Testis (tissue), 3 donors: ENCODE results near the gene FBXO38. TPM values are rescaled to one million over a fixed set of nuclear protein-coding genes. Genes with fewer than 3 reads are reported as not detected.
A peak's percentile ranks its signal among the peaks of the same experiment; 100 is the strongest.

Experiments used
- DNase-seq: peaks from one replicate; pipeline ENCODE4 v3.0.0-alpha.2; 2019
- H3K27ac ChIP-seq, 2 donors: fragments of 200-600 bp; sonication (generic); one replicate each; pipeline ENCODE4 v1.5.1; 2019
- H3K27me3 ChIP-seq: fragments of 200-600 bp; sonication (generic); one replicate; pipeline ENCODE4 v1.5.1; 2019
- H3K36me3 ChIP-seq: fragments of 200-600 bp; sonication (generic); one replicate; pipeline ENCODE4 v1.5.1; 2017; ENCODE audit warnings: low read depth; ENCODE audit errors: missing control alignments
- H3K4me1 ChIP-seq: fragments of 200-600 bp; sonication (generic); one replicate; pipeline ENCODE4 v1.5.1; 2019
- H3K4me3 ChIP-seq, 2 donors: fragments of 200-600 bp; sonication (generic); one replicate each; pipeline ENCODE4 v1.5.1; 2017 to 2019
- H3K9me3 ChIP-seq: fragments of 200-600 bp; sonication (generic); one replicate; pipeline ENCODE4 v1.5.1; 2017
- POLR2A ChIP-seq: fragments of 450-650 bp; IDR thresholded peaks from one replicate; pipeline ENCODE4 v1.6.1; 2017; ENCODE audit warnings: antibody characterized with exemption, mild to moderate bottlenecking, moderate library complexity
- WGBS, 2 donors: methylation state at CpG; one replicate each; pipeline ENCODE4 v1.1.5; 2018; 5-methylcytosine and 5-hydroxymethylcytosine counted together
- intact Hi-C: fragments of 100-400 bp; cut with DNase I; formaldehyde crosslinking; loops from one replicate; pipeline ENCODE4 v1.15.1; 2023; ENCODE audit warnings: low total_unique reads
- polyA plus RNA-seq: library from polyadenylated mRNA; stranded (reverse); fragments of 350-450 nt; fragmentation: Illumina TruSeq; extraction: RNeasy Lipid Tissue Mini Kit (QIAGEN cat#74804); gene quantifications from one replicate; pipeline ENCODE4 v1.2.3, GENCODE V29; 2014; ENCODE audit warnings: low read depth, low replicate concordance; ENCODE audit not compliant: insufficient read depth
- small RNA-seq, 2 donors: library from RNA; depleted of rRNA; stranded (forward); fragments of <200 nt; gene quantifications; one replicate each; pipeline ENCODE3, GENCODE V24; 2016
- total RNA-seq, 2 donors: library from RNA; depleted of rRNA; stranded (reverse); fragments of >200 nt; gene quantifications; one replicate each; pipeline ENCODE4 v1.2.3, GENCODE V29; 2016
- TF ChIP-seq, protein P1 (sequence below), 3 experiments: fragments of 450-650 bp in 2 of 3; fragments of 200-600 bp in 1 of 3; sonication (generic) in 1 of 3; IDR thresholded peaks; one replicate each; pipeline ENCODE4 v1.5.1; 2016 to 2019; ENCODE audit warnings: antibody characterized with exemption in 3 of 3, mild to moderate bottlenecking in 2 of 3, moderate library complexity in 1 of 3

Gene FBXO38
- total and polyA plus RNA-seq, 3 donors from 2014 or later, result 41.0 to 62.4 (median 57.8) TPM

DNA sequence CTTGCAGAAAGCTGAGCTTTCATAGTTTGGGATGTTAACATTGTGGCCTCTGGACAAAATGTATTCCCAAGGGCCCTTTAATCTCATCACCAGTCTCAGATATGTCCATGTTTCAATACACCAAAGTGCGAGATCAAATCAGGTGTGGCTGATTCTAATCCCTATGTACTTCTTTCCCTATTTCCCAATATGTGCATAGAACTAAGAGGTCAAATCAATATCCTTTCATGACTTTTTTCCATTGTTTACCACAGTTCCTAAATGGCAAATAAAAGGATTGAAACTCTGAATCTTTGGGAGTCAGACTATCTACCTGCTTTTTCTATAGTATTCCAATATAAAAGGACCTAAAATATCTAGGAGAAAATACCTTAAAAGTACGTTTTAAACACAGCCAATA, 105.0 kb downstream of the FBXO38 start:
- intact Hi-C loops, result no loop called here

DNA sequence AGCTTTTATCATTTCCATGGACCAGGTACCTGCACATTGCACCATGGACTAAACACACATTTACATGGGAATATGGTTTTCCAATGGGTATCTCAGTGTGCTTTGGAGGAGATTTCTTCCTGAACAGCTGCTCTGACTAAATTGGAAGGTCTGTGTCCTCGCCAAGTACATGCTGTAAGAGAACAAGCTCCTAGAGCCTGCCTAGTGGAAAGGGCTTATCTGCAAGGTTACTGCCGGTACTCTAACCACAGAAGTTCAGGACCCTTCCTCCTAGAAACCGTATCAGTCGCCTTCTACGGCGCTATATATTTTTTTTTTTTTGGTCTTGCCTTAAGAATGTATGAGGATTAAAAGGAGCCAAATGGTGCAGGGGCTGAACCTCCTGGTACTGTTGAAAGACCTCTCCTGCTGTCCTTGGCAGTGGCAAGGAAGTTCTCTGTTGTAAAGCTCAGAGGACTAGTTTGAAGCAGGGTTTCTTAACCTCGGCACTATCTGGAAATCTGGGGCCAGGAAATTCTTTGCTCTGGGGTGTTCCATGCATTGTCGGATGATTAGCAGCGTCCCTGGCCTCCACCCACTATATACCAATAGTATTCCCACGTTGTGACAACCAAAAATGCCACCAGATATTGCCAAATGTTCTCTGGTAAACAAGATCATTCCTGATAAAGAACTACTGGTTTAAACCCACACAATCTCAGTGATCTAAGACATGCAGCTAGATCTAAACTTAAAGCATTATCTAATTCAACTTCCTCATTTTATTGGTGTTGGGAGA, 107.4 kb downstream of the FBXO38 start:
- Histone ChIP-seq H3K9me3 (no peaks in the 10 kb centered on the region), H3K27ac (no peak overlapping the region), H3K36me3 (no peaks in the 10 kb centered on the region), H3K4me3 (no peak overlapping the region), H3K4me1 (peaks cover 3% of the 10 kb centered on the region), H3K27me3 (no peaks in the 10 kb centered on the region)
- WGBS, 2 donors, result 26 to 39% methylated on average over 10 of the region's 10 CpGs
- TF ChIP-seq POLR2A, result no peak
- TF ChIP-seq, protein P1, sequence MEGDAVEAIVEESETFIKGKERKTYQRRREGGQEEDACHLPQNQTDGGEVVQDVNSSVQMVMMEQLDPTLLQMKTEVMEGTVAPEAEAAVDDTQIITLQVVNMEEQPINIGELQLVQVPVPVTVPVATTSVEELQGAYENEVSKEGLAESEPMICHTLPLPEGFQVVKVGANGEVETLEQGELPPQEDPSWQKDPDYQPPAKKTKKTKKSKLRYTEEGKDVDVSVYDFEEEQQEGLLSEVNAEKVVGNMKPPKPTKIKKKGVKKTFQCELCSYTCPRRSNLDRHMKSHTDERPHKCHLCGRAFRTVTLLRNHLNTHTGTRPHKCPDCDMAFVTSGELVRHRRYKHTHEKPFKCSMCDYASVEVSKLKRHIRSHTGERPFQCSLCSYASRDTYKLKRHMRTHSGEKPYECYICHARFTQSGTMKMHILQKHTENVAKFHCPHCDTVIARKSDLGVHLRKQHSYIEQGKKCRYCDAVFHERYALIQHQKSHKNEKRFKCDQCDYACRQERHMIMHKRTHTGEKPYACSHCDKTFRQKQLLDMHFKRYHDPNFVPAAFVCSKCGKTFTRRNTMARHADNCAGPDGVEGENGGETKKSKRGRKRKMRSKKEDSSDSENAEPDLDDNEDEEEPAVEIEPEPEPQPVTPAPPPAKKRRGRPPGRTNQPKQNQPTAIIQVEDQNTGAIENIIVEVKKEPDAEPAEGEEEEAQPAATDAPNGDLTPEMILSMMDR (IDR thresholded peaks at IDR 0.05), result no peak
- intact Hi-C loops, result no loop called here
- DNase-seq, result peak; percentile 33

More for the DNA sequence above, 105.0 kb downstream of the FBXO38 start:
- 77 to 91% methylated on average over 2 of the region's 2 CpGs for WGBS, 2 donors
- TF ChIP-seq, protein P1 (IDR thresholded peaks at IDR 0.05), result no peak
- no peak for TF ChIP-seq POLR2A
- H3K27me3 ChIP-seq, result no peaks in the 10 kb centered on the region
- H3K4me1 ChIP-seq, result peaks cover 3% of the 10 kb centered on the region
- H3K4me3 ChIP-seq, result no peak overlapping the region
- H3K27ac ChIP-seq, result no peak overlapping the region
- no peaks in the 10 kb centered on the region for H3K9me3 ChIP-seq
- no peaks in the 10 kb centered on the region for H3K36me3 ChIP-seq
- DNase-seq, result no peak

DNA sequence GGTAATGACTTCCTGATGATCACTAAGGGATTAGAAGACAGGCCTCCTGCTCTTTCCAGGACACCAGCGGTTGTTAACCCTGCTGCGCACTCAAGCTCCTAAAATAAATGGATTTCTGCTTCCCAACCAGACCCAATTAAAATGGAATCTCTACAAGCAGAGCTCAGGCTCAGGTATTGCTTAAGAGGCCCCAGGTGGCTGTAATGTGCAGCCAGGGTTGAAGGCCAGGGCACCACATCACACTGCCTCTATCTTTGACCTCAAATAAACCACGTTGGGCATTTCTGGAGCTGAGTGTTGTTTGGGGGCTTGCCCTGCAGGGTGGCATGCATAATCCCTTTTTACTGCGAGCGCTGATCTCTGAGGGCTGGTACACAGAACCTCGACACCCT, 108.0 kb downstream of the FBXO38 start:
- 79 to 82% methylated on average over 6 of the region's 6 CpGs for WGBS, 2 donors
- no peak for DNase-seq
- intact Hi-C loops, result no loop called here
- TF ChIP-seq, protein P1 (IDR thresholded peaks at IDR 0.05), result no peak
- no peak for TF ChIP-seq POLR2A
- no peaks in the 10 kb centered on the region for H3K27me3 ChIP-seq
- no peaks in the 10 kb centered on the region for H3K9me3 ChIP-seq
- no peak overlapping the region for H3K4me3 ChIP-seq
- H3K4me1 ChIP-seq, result peaks cover 3% of the 10 kb centered on the region
- no peak overlapping the region for H3K27ac ChIP-seq
- H3K36me3 ChIP-seq, result no peaks in the 10 kb centered on the region

DNA sequence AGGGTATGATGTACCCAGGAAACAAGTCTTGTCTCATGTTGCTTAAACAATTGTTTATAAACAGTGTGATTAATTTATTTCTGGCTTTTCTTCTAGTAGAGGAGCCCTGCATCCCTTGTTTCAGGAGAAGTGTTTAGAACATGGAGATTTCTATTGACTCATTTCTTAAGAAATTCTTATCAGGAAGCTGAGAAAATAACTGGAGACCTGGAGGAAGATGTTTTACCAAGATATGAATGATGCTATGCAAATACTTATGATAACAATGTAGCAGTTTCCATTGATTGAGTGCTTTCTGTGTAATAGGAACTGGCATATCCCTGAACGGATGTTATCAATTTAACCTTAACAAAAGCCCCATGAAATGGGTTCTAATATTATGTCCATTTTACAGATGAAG, 108.6 kb downstream of the FBXO38 start:
- intact Hi-C loops, result no loop called here
- 68 to 84% methylated on average over 1 of the region's 1 CpG for WGBS, 2 donors
- H3K4me1 ChIP-seq, result peaks cover 3% of the 10 kb centered on the region

More for the DNA sequence above, 108.6 kb downstream of the FBXO38 start:
- H3K27ac ChIP-seq, result no peak overlapping the region
- no peaks in the 10 kb centered on the region for H3K9me3 ChIP-seq
- no peaks in the 10 kb centered on the region for H3K27me3 ChIP-seq
- DNase-seq, result no peak
- no peaks in the 10 kb centered on the region for H3K36me3 ChIP-seq
- no peak for TF ChIP-seq POLR2A
- TF ChIP-seq, protein P1 (IDR thresholded peaks at IDR 0.05), result no peak
- H3K4me3 ChIP-seq, result no peak overlapping the region

Small RNA genes lying within 50 kb of the gene (small RNA-seq; reads per million reads assigned to genes)
- 0 reads per million in 2 donors for gene RF00017

Other genes starting within 250 kb of the FBXO38 start
- not detected for gene SPINK14, start 215.4 kb upstream of the FBXO38 start, total RNA-seq
- not detected for gene SPINK14, start 215.4 kb upstream of the FBXO38 start, polyA plus RNA-seq
- gene SPINK6, start 180.9 kb upstream of the FBXO38 start, total RNA-seq, result not detected
- not detected for gene SPINK6, start 180.9 kb upstream of the FBXO38 start, polyA plus RNA-seq
- not detected for gene MARCOL, start 145.4 kb upstream of the FBXO38 start, total RNA-seq
- gene MARCOL, start 145.4 kb upstream of the FBXO38 start, polyA plus RNA-seq, result not detected
- under 1 TPM in 1 of 2 donors, not detected in 1; 0.50 TPM for gene SPINK13, start 115.2 kb upstream of the FBXO38 start, total RNA-seq
- 3.0 TPM for gene SPINK13, start 115.2 kb upstream of the FBXO38 start, polyA plus RNA-seq
- gene SPINK7, start 71.5 kb upstream of the FBXO38 start, total RNA-seq, result not detected
- gene SPINK7, start 71.5 kb upstream of the FBXO38 start, polyA plus RNA-seq, result not detected
- gene SPINK9, start 48.4 kb upstream of the FBXO38 start, total RNA-seq, result not detected
- gene SPINK9, start 48.4 kb upstream of the FBXO38 start, polyA plus RNA-seq, result not detected